H9 (cell line): ENCODE results near the gene NEB. TPM values are rescaled to one million over a fixed set of nuclear protein-coding genes. Genes with fewer than 3 reads are reported as not detected.

Experiments
- DNase-seq: peaks from one replicate; pipeline ENCODE4 v3.0.0-alpha.2; 2017
- H2AFZ ChIP-seq: one replicate; pipeline ENCODE4 v1.6.1; 2013; ENCODE audit warnings: mild to moderate bottlenecking, low read length, control low read depth, moderate library complexity
- H2AK5ac ChIP-seq: 2 replicates; pipeline ENCODE4 v1.6.1; 2013; ENCODE audit warnings: low read length, control low read depth, mixed read lengths; ENCODE audit not compliant: insufficient read length
- H2BK120ac ChIP-seq: one replicate; pipeline ENCODE4 v1.6.1; 2013; ENCODE audit warnings: low read depth, mild to moderate bottlenecking, low read length, control low read depth, inconsistent platforms; ENCODE audit not compliant: poor library complexity, severe bottlenecking
- H2BK12ac ChIP-seq: 2 replicates; pipeline ENCODE4 v1.6.1; 2013; ENCODE audit warnings: low read length, control low read depth, mixed read lengths, low read depth; ENCODE audit not compliant: insufficient read length
- H2BK15ac ChIP-seq: 2 replicates; pipeline ENCODE4 v1.6.1; 2013; ENCODE audit warnings: low read depth, low read length, control low read depth
- H2BK20ac ChIP-seq: one replicate; pipeline ENCODE4 v1.6.1; 2013; ENCODE audit warnings: low read depth, mild to moderate bottlenecking, low read length, control low read depth, inconsistent platforms; ENCODE audit not compliant: poor library complexity, severe bottlenecking
- H2BK5ac ChIP-seq: 2 replicates; pipeline ENCODE4 v1.6.1; 2013; ENCODE audit warnings: low read length, control low read depth, mixed read lengths; ENCODE audit not compliant: insufficient read length
- H3K14ac ChIP-seq: 2 replicates; pipeline ENCODE4 v1.6.1; 2013; ENCODE audit warnings: low read length, control low read depth; ENCODE audit not compliant: insufficient read depth
- H3K18ac ChIP-seq: 2 replicates; pipeline ENCODE4 v1.6.1; 2013; ENCODE audit warnings: low read depth, mild to moderate bottlenecking, mixed read lengths, low read length, control low read depth; ENCODE audit not compliant: insufficient read length
- H3K23ac ChIP-seq: 2 replicates; pipeline ENCODE4 v1.6.1; 2013; ENCODE audit warnings: low read length, control low read depth, mixed read lengths, low read depth; ENCODE audit not compliant: insufficient read length
- H3K23me2 ChIP-seq: 2 replicates; pipeline ENCODE4 v1.6.1; 2013; ENCODE audit warnings: low read depth, mild to moderate bottlenecking, mixed read lengths, low read length, control low read depth; ENCODE audit not compliant: insufficient read length, poor library complexity, severe bottlenecking
- H3K27ac ChIP-seq: 2 replicates; pipeline ENCODE4 v1.5.1; 2013; ENCODE audit warnings: low read length, control low read depth, mixed read lengths, low read depth; ENCODE audit not compliant: insufficient read length
- H3K27me3 ChIP-seq: 2 replicates; pipeline ENCODE4 v1.6.1; 2013; ENCODE audit warnings: low read length, control low read depth, inconsistent platforms; ENCODE audit not compliant: insufficient read depth
- H3K4ac ChIP-seq: 2 replicates; pipeline ENCODE4 v1.6.1; 2013; ENCODE audit warnings: low read depth, mild to moderate bottlenecking, control low read depth, inconsistent platforms, low read length, moderate library complexity
- H3K4me1 ChIP-seq: 2 replicates; pipeline ENCODE4 v1.6.1; 2013; ENCODE audit warnings: low read length, control low read depth, inconsistent platforms; ENCODE audit not compliant: insufficient read depth
- H3K4me2 ChIP-seq: 2 replicates; pipeline ENCODE4 v1.6.1; 2013; ENCODE audit warnings: low read length, control low read depth, mixed read lengths; ENCODE audit not compliant: insufficient read length, insufficient read depth
- H3K56ac ChIP-seq: 2 replicates; pipeline ENCODE4 v1.6.1; 2013; ENCODE audit warnings: low read depth, mild to moderate bottlenecking, mixed read lengths, low read length, control low read depth; ENCODE audit not compliant: insufficient read length
- H3K79me1 ChIP-seq: 2 replicates; pipeline ENCODE4 v1.6.1; 2013; ENCODE audit warnings: low read depth, mild to moderate bottlenecking, moderate library complexity, low read length, control low read depth, inconsistent platforms; ENCODE audit not compliant: insufficient read depth, poor library complexity, severe bottlenecking
- H3K79me2 ChIP-seq: 2 replicates; pipeline ENCODE4 v1.6.1; 2013; ENCODE audit warnings: low read length, control low read depth, inconsistent platforms; ENCODE audit not compliant: insufficient read depth
- H3K9ac ChIP-seq: 2 replicates; pipeline ENCODE4 v1.6.1; 2013; ENCODE audit warnings: low read length, control low read depth, mixed read lengths; ENCODE audit not compliant: insufficient read length; ENCODE audit errors: extremely low read depth
- H3K9me3 ChIP-seq: one replicate; pipeline ENCODE4 v1.6.1; 2013; ENCODE audit warnings: low read depth, low read length, inconsistent platforms; ENCODE audit not compliant: control insufficient read depth
- H3T11ph ChIP-seq: one replicate; pipeline ENCODE4 v1.6.1; 2013; ENCODE audit warnings: mild to moderate bottlenecking, low read length, control low read depth, inconsistent platforms
- H4K20me1 ChIP-seq: one replicate; pipeline ENCODE4 v1.6.1; 2013; ENCODE audit not compliant: control insufficient read depth, insufficient read length, insufficient read depth
- H4K5ac ChIP-seq: 2 replicates; pipeline ENCODE4 v1.6.1; 2013; ENCODE audit warnings: low read depth, mild to moderate bottlenecking, mixed read lengths, low read length, control low read depth; ENCODE audit not compliant: insufficient read length
- H4K8ac ChIP-seq: replicated peaks from 2 replicates; pipeline ENCODE4 v1.6.1; 2013; ENCODE audit warnings: low read length, control low read depth, mixed read lengths, low read depth; ENCODE audit not compliant: insufficient read length
- H4K91ac ChIP-seq: 2 replicates; pipeline ENCODE4 v1.6.1; 2013; ENCODE audit warnings: low read depth, mild to moderate bottlenecking, moderate library complexity, mixed read lengths, low read length, control low read depth; ENCODE audit not compliant: insufficient read length
- H3K27ac Mint-ChIP-seq, 3 experiments: 2 replicates in 2 of 3; 3 replicates in 1 of 3; pipeline ENCODE4 v1.8.0; 2020 to 2021; ENCODE audit warnings: mixed read lengths in 3 of 3, mild to moderate bottlenecking in 1 of 3, moderate library complexity in 1 of 3
- H3K27me3 Mint-ChIP-seq: 2 replicates; pipeline ENCODE4 v1.8.0; 2021; ENCODE audit warnings: low read depth, mild to moderate bottlenecking, moderate library complexity, mixed read lengths
- H3K36me3 Mint-ChIP-seq, 3 experiments: 2 replicates in 2 of 3; 3 replicates in 1 of 3; pipeline ENCODE4 v1.8.0; 2020 to 2021; ENCODE audit warnings: low read depth in 3 of 3, mixed read lengths in 3 of 3; ENCODE audit not compliant: insufficient read depth in 1 of 3
- H3K4me1 Mint-ChIP-seq, 2 experiments: 2 replicates each; pipeline ENCODE4 v1.8.0; 2020; ENCODE audit warnings: mixed read lengths in 2 of 2
- H3K4me3 Mint-ChIP-seq, 2 experiments: 2 replicates in 1 of 2; 3 replicates in 1 of 2; pipeline ENCODE4 v1.8.0; 2020 to 2021; ENCODE audit warnings: mild to moderate bottlenecking in 2 of 2, mixed read lengths in 2 of 2, moderate library complexity in 1 of 2
- H3K9me3 Mint-ChIP-seq, 2 experiments: 2 replicates in 1 of 2; 3 replicates in 1 of 2; pipeline ENCODE4 v1.8.0; 2020; ENCODE audit warnings: mild to moderate bottlenecking in 2 of 2, mixed read lengths in 2 of 2, moderate library complexity in 1 of 2
- WGBS: extraction: QIAGEN DNeasy Blood & Tissue Kit; methylation state at CpG from one replicate; pipeline ENCODE4 v1.1.7; 2013; ENCODE audit warnings: missing lambda C conversion rate, low lambda C conversion rate, mixed read lengths; ENCODE audit not compliant: insufficient read length; ENCODE audit errors: extremely low coverage; 5-methylcytosine and 5-hydroxymethylcytosine counted together
- total RNA-seq: library from RNA; stranded (reverse); gene quantifications from 2 replicates; pipeline ENCODE4 v1.2.1, GENCODE V29; 2021
- TF ChIP-seq, protein P1 (sequence below): fragments of 200-600 bp; sonication (generic); conservative IDR thresholded peaks from 3 replicates; pipeline ENCODE4 v1.8.0; 2021; ENCODE audit warnings: antibody characterized with exemption, mild to moderate bottlenecking

Gene NEB
- total RNA-seq, 1 experiment from 2014 or later, result 0.98 TPM

DNA sequence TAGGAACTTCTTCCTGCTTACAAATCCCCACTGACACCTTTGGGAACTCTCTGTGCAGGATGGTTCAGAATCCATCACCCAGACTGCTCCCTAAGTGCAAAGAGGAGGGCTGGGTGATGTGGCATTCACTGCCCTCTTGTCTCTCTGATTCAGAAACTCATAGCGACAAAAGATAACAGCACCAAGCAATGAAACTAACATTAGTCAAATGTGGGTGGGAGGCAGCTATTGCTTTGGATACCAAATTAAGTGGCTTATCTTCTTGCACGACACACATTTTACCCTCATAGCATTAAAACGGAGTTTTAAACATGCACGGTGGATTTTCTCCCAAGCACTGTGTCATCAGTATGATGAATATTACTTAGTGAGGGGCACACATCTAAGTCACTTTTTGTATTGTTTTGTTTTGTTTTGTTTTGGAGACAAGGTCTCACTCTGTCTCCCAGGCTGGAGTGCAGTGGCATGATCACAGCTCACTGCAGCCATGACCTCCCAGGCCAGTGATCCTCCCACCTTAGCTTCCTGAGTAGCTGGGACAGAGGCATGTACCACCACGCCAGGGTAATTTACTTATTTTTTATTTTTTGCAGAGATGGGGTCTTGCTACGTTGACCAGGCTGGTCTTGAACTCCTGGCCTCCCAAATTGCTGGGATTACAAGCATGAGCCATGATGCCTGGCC is 40.9 kb upstream of the NEB start:
- H3K56ac ChIP-seq, result no peak overlapping the region
- no peak overlapping the region for H2BK15ac ChIP-seq
- H3K4ac ChIP-seq, result no peak overlapping the region
- no peaks in the 10 kb centered on the region for H4K20me1 ChIP-seq
- peaks cover 3 to 8% of the 10 kb centered on the region in 2 experiments; a peak in 2 of 4 replicates for H3K4me1 Mint-ChIP-seq
- no peak overlapping the region for H3K4me2 ChIP-seq
- no peaks in the 10 kb centered on the region for H3K79me2 ChIP-seq
- no CpG with 5 or more reads among the region's 6 CpGs for WGBS
- H3T11ph ChIP-seq, result no peak overlapping the region
- H4K5ac ChIP-seq, result no peak overlapping the region
- no peaks in the 10 kb centered on the region for H3K4me1 ChIP-seq
- no peaks in the 10 kb centered on the region for H3K27me3 Mint-ChIP-seq
- no peak overlapping the region for H2AFZ ChIP-seq
- 0 out of 5 replicates have a peak, but pooled peaks cover 0 to 2% of the 10 kb centered on the region in 2 experiments for H3K9me3 Mint-ChIP-seq
- no peak overlapping the region for H2BK20ac ChIP-seq
- H3K4me3 Mint-ChIP-seq, result no peak overlapping the region
- no peak overlapping the region for H3K9ac ChIP-seq
- TF ChIP-seq, protein P1, sequence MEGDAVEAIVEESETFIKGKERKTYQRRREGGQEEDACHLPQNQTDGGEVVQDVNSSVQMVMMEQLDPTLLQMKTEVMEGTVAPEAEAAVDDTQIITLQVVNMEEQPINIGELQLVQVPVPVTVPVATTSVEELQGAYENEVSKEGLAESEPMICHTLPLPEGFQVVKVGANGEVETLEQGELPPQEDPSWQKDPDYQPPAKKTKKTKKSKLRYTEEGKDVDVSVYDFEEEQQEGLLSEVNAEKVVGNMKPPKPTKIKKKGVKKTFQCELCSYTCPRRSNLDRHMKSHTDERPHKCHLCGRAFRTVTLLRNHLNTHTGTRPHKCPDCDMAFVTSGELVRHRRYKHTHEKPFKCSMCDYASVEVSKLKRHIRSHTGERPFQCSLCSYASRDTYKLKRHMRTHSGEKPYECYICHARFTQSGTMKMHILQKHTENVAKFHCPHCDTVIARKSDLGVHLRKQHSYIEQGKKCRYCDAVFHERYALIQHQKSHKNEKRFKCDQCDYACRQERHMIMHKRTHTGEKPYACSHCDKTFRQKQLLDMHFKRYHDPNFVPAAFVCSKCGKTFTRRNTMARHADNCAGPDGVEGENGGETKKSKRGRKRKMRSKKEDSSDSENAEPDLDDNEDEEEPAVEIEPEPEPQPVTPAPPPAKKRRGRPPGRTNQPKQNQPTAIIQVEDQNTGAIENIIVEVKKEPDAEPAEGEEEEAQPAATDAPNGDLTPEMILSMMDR, result no peak
- no peak overlapping the region for H4K91ac ChIP-seq
- no peak overlapping the region for H2AK5ac ChIP-seq
- H3K27ac ChIP-seq, result no peak overlapping the region
- no peak overlapping the region for H4K8ac ChIP-seq
- 0 out of 7 replicates have a peak overlapping the region, but pooled peaks of 1 of the 3 experiments have one; percentile 41 for H3K27ac Mint-ChIP-seq
- no peaks in the 10 kb centered on the region for H3K79me1 ChIP-seq
- DNase-seq, result no peak
- H3K9me3 ChIP-seq, result no peaks in the 10 kb centered on the region
- H2BK120ac ChIP-seq, result no peak overlapping the region
- no peak overlapping the region for H3K14ac ChIP-seq
- H3K23me2 ChIP-seq, result no peaks in the 10 kb centered on the region
- H2BK5ac ChIP-seq, result no peak overlapping the region
- H3K27me3 ChIP-seq, result no peaks in the 10 kb centered on the region
- H3K23ac ChIP-seq, result no peak overlapping the region
- H3K18ac ChIP-seq, result no peak overlapping the region
- H2BK12ac ChIP-seq, result no peak overlapping the region
- peaks cover 22 to 39% (median 25%) of the 10 kb centered on the region in 3 experiments; a peak in 6 of 7 replicates for H3K36me3 Mint-ChIP-seq
